ENCODE data around the gene GRID2. TPM values are rescaled to one million over a fixed set of nuclear protein-coding genes. Genes with fewer than 3 reads are reported as not detected.

Gene GRID2
- total and polyA plus RNA-seq, 8 donors = 0.39 TPM; not detected in 7

- intact Hi-C loops (cut with DNase I) = no loop called here
- H3K4me3 ChIP-seq = no peak overlapping the region
- no peak for ATAC-seq
- DNase-seq = no peak
- TF ChIP-seq CTCF (IDR thresholded peaks at IDR 0.05) = no peak
- no peak overlapping the region for H3K27ac ChIP-seq
- H3K4me1 ChIP-seq = no peaks in the 10 kb centered on the region
- H3K27me3 ChIP-seq = peaks cover 0 to 3% (median 0%) of the 10 kb centered on the region in 4 donors
- H3K9me3 ChIP-seq = no peaks in the 10 kb centered on the region
- 74 to 75% methylated on average over 1 of the region's 1 CpG for WGBS, 2 donors
- FAIRE-seq = no peak
- H3K36me3 ChIP-seq = no peaks in the 10 kb centered on the region
These were observed 184.7 kb downstream of the GRID2 start for GRCh38 chr4:92488496-92488895.

- intact Hi-C loops (cut with DNase I) = no loop called here
- WGBS, 2 donors = 59 to 61% methylated on average over 1 of the region's 1 CpG
- H3K27ac ChIP-seq = no peak overlapping the region
- TF ChIP-seq CTCF (IDR thresholded peaks at IDR 0.05) = no peak
- no peak overlapping the region for H3K4me3 ChIP-seq
- no peaks in the 10 kb centered on the region for H3K36me3 ChIP-seq
- H3K4me1 ChIP-seq = no peaks in the 10 kb centered on the region
- FAIRE-seq (no peak), ATAC-seq (no peak), DNase-seq (no peak)
- peaks cover 0 to 3% (median 0%) of the 10 kb centered on the region in 4 donors for H3K27me3 ChIP-seq
- H3K9me3 ChIP-seq = no peaks in the 10 kb centered on the region
These were observed 193.4 kb downstream of the GRID2 start for GRCh38 chr4:92497141-92497540.

- intact Hi-C loops (cut with DNase I) = no loop called here
- no peaks in the 10 kb centered on the region for H3K36me3 ChIP-seq
- no peak overlapping the region for H3K4me3 ChIP-seq
- H3K27me3 ChIP-seq = peaks cover 0 to 3% (median 0%) of the 10 kb centered on the region in 4 donors
- TF ChIP-seq CTCF (IDR thresholded peaks at IDR 0.05) = no peak
- WGBS, 2 donors = 61 to 65% methylated on average over 2 of the region's 2 CpGs
- no peak for FAIRE-seq
- H3K27ac ChIP-seq = no peak overlapping the region
- no peaks in the 10 kb centered on the region for H3K4me1 ChIP-seq
- no peaks in the 10 kb centered on the region for H3K9me3 ChIP-seq
- peak in 1 of 4 donors; percentile 52 for ATAC-seq
- DNase-seq = no peak
These were observed 197.7 kb downstream of the GRID2 start for GRCh38 chr4:92501456-92501855.

GRCh38 chr4:92506933-92507332 lies 203.2 kb downstream of the GRID2 start:
- FAIRE-seq = no peak
- Histone ChIP-seq H3K9me3 (no peaks in the 10 kb centered on the region), H3K36me3 (no peaks in the 10 kb centered on the region), H3K4me1 (no peaks in the 10 kb centered on the region), H3K4me3 (no peak overlapping the region), H3K27ac (no peak overlapping the region), H3K27me3 (no peaks in the 10 kb centered on the region)
- DNase-seq = no peak
- intact Hi-C loops (cut with DNase I) = no loop called here
- TF ChIP-seq CTCF (IDR thresholded peaks at IDR 0.05) = no peak
- ATAC-seq = no peak

- Histone ChIP-seq H3K36me3 (no peaks in the 10 kb centered on the region), H3K9me3 (no peaks in the 10 kb centered on the region), H3K27ac (no peak overlapping the region), H3K4me3 (no peak overlapping the region), H3K27me3 (no peaks in the 10 kb centered on the region), H3K4me1 (no peaks in the 10 kb centered on the region)
- DNase-seq (no peak), ATAC-seq (no peak), FAIRE-seq (no peak)
- 75 to 100% methylated on average over 1 of the region's 1 CpG for WGBS, 2 donors
- no peak for TF ChIP-seq CTCF (IDR thresholded peaks at IDR 0.05)
- intact Hi-C loops (cut with DNase I) = no loop called here
These were observed 210.9 kb downstream of the GRID2 start for GRCh38 chr4:92514627-92515026.
